ENCODE data around the gene KLK15. TPM values are rescaled to one million over a fixed set of nuclear protein-coding genes. Genes with fewer than 3 reads are reported as not detected.

KLK15 gene
- total and polyA plus RNA-seq, 2 of the 13 experiments (the other 11 are each of a cell fraction or from before 2014, with no cell fraction given): not detected

- no peak for TF ChIP-seq HNF1B (CRISPR knock-in tag; IDR thresholded peaks at IDR 0.05)
- peak; percentile 83 for TF ChIP-seq ATF1 (CRISPR knock-in tag; IDR thresholded peaks at IDR 0.05)
- no peak for TF ChIP-seq ZBTB49 (CRISPR knock-in tag; IDR thresholded peaks at IDR 0.05; ENCODE audit: borderline replicate concordance)
- TF ChIP-seq HBP1 (CRISPR knock-in tag; IDR thresholded peaks at IDR 0.05; ENCODE audit: low read depth): no peak
- no peak for TF ChIP-seq AFF4 (CRISPR knock-in tag; IDR thresholded peaks at IDR 0.05)
- TF ChIP-seq KDM2A (CRISPR knock-in tag; IDR thresholded peaks at IDR 0.05; ENCODE audit: borderline replicate concordance, low read depth): 0 out of 2 replicates have a peak, but pooled peaks have one; percentile 36
- no peak for TF ChIP-seq NFKBIZ (CRISPR knock-in tag; IDR thresholded peaks at IDR 0.05)
- no peak for TF ChIP-seq SOX6 (IDR thresholded peaks at IDR 0.05)
- no peak for TF ChIP-seq SOX6 (CRISPR knock-in tag; IDR thresholded peaks at IDR 0.05)
- TF ChIP-seq ZBTB46 (CRISPR knock-in tag; IDR thresholded peaks at IDR 0.05; ENCODE audit: borderline replicate concordance): no peak
- TF ChIP-seq ZNF543 (CRISPR knock-in tag; IDR thresholded peaks at IDR 0.05): no peak
- TF ChIP-seq CBX5 (CRISPR knock-in tag; IDR thresholded peaks at IDR 0.05; ENCODE audit: borderline replicate concordance): no peak
- no peak for TF ChIP-seq ZNF670 (CRISPR knock-in tag; IDR thresholded peaks at IDR 0.05; ENCODE audit: borderline replicate concordance)
- no peak for TF ChIP-seq TARDBP (CRISPR knock-in tag; IDR thresholded peaks at IDR 0.05)
- TF ChIP-seq ZBTB37 (CRISPR knock-in tag; IDR thresholded peaks at IDR 0.05): no peak
These were observed 37.2 kb upstream of the KLK15 start (continued) for GRCh38 chr19:50870417-50871089.
